Measurements from ENCODE around the gene DHRSX. TPM values are rescaled to one million over a fixed set of nuclear protein-coding genes. Genes with fewer than 3 reads are reported as not detected.

Gene DHRSX
- total and polyA plus RNA-seq, 2 of the 8 experiments (the other 6 are each of a cell fraction or from before 2014, with no cell fraction given), result 35.1 to 43.4 TPM

- Histone ChIP-seq H2AFZ (ENCODE audit: low read length) (no peak overlapping the region), H2BK15ac (ENCODE audit: low read length) (no peak overlapping the region), H3K23me2 (ENCODE audit: low read depth, low read length) (no peaks in the 10 kb centered on the region; the same call in 1 of the 2 replicates), H2AK5ac (ENCODE audit: low read depth, low read length) (no peak overlapping the region), H3K27me3 (replicated peaks in 1 of 4; ENCODE audit: control insufficient read depth in 3 of 4, extremely low read depth in 1 of 4, insufficient read depth in 3 of 4, low read length in 3 of 4) (no peaks in the 10 kb centered on the region), H4K91ac (replicated peaks; ENCODE audit: insufficient read length, low read length) (no peak overlapping the region), H3K36me3 (ENCODE audit: control insufficient read depth in 2 of 4, insufficient read depth in 4 of 4, low read length in 3 of 4) (no peaks in the 10 kb centered on the region), H3K9me3 (ENCODE audit: insufficient read depth in 2 of 2, low read depth in 1 of 2, low read length in 1 of 2) (no peaks in the 10 kb centered on the region), H3K4ac (replicated peaks; ENCODE audit: insufficient read length, low read depth, low read length) (no peak overlapping the region), H3K18ac (ENCODE audit: extremely low read depth, low read length) (no peak overlapping the region), H3K4me1 (replicated peaks in 1 of 4; ENCODE audit: control insufficient read depth in 3 of 4, insufficient read depth in 4 of 4, low read length in 3 of 4) (no peaks in the 10 kb centered on the region), H3K79me2 (ENCODE audit: control insufficient read depth in 1 of 2, insufficient read depth in 2 of 2, low read length in 2 of 2) (no peaks in the 10 kb centered on the region), H3K4me2 (ENCODE audit: insufficient read depth in 1 of 2, low read depth in 2 of 2, low read length in 2 of 2) (no peak overlapping the region), H4K8ac (ENCODE audit: extremely low read depth, insufficient read depth, low read length) (no peak overlapping the region), H3K14ac (ENCODE audit: insufficient read length) (no peak overlapping the region), H2BK5ac (ENCODE audit: low read depth, low read length) (no peak overlapping the region), H3K79me1 (ENCODE audit: low read depth, low read length) (no peaks in the 10 kb centered on the region), H3K27ac (ENCODE audit: low read depth, low read length) (no peak overlapping the region), H3K9ac (replicated peaks in 1 of 4; ENCODE audit: extremely low read depth in 1 of 4, low read depth in 3 of 4, low read length in 3 of 4) (no peak overlapping the region), H3K4me3 (ENCODE audit: extremely low read depth in 1 of 4, insufficient read depth in 2 of 4, low read depth in 3 of 4, low read length in 4 of 4) (no peak overlapping the region), H4K20me1 (replicated peaks in 1 of 2; ENCODE audit: control insufficient read depth in 1 of 2, insufficient read depth in 2 of 2, low read length in 2 of 2) (no peaks in the 10 kb centered on the region), H4K5ac (ENCODE audit: insufficient read length, low read depth, low read length) (no peak overlapping the region), H2BK120ac (replicated peaks; ENCODE audit: low read depth, low read length) (no peak overlapping the region), H2BK12ac (ENCODE audit: low read depth, low read length) (no peak overlapping the region), H3K23ac (ENCODE audit: insufficient read length) (no peak overlapping the region), H3K56ac (replicated peaks; ENCODE audit: insufficient read length, low read depth, low read length) (no peak overlapping the region), H2BK20ac (ENCODE audit: low read length) (no peak overlapping the region)
- CTCF ChIA-PET (ENCODE audit: partially characterized antibody), result no interaction called here
- FAIRE-seq (no peak), DNase-seq (ENCODE audit: low read depth in 1 of 2, low spot score in 2 of 2) (no peak)
- WGBS, 2 experiments (ENCODE audit: extremely low coverage in 1 of 2, insufficient coverage in 1 of 2, insufficient read length in 1 of 2, insufficient replicate concordance in 2 of 2, low coverage in 1 of 2, low lambda C conversion rate in 2 of 2, missing lambda C conversion rate in 1 of 2), result 60% methylated on average over 1 of the region's 2 CpGs; no CpG with 5 or more reads in 1 of the 2 experiments
- POLR2A ChIA-PET (ENCODE audit: partially characterized antibody), result no interaction called here
- TF ChIP-seq HDAC6 (IDR thresholded peaks at IDR 0.05; ENCODE audit: low read depth, low read length), result no peak
- TF ChIP-seq POLR2A (IDR thresholded peaks at IDR 0.05; ENCODE audit: control extremely low read depth in 1 of 2, low read depth in 2 of 2, low read length in 2 of 2), result no peak
- no peak for TF ChIP-seq TBP (IDR thresholded peaks at IDR 0.05; ENCODE audit: low read depth, low read length)
- no peak for TF ChIP-seq POU5F1 (IDR thresholded peaks at IDR 0.05; ENCODE audit: low read depth, low read length)
- no peak for TF ChIP-seq NRF1 (IDR thresholded peaks at IDR 0.05; ENCODE audit: low read depth, low read length)
- no peak for TF ChIP-seq ATF3 (IDR thresholded peaks at IDR 0.05; ENCODE audit: insufficient read depth, low read depth, low read length)
- no peak for TF ChIP-seq MAFK (IDR thresholded peaks at IDR 0.05; ENCODE audit: low read depth, low read length)
- TF ChIP-seq RBBP5 (IDR thresholded peaks at IDR 0.05; ENCODE audit: borderline replicate concordance, low read depth, low read length), result no peak
Measured at GRCh38 chrX:2330487-2330886, 170.3 kb downstream of the DHRSX start.
